ENCODE data around the gene FXYD6. TPM values are rescaled to one million over a fixed set of nuclear protein-coding genes. Genes with fewer than 3 reads are reported as not detected.

FXYD6 gene
- polyA plus RNA-seq, 3 donors, result 124 to 140 (median 129) TPM

GRCh38 chr11:117888139-117888566 is 11.7 kb upstream of the FXYD6 start:
- DNase-seq (ENCODE audit: low read depth in 3 of 3, low spot score in 2 of 3), result no peak

- DNase-seq (ENCODE audit: low read depth in 3 of 3, low spot score in 2 of 3), result no peak
Observed at GRCh38 chr11:117887431-117888138, 11.1 kb upstream of the FXYD6 start.

- no peak for DNase-seq (ENCODE audit: low read depth in 3 of 3, low spot score in 2 of 3)
Observed at GRCh38 chr11:117885777-117886176, 9.3 kb upstream of the FXYD6 start.

- DNase-seq (ENCODE audit: low read depth in 3 of 3, low spot score in 2 of 3), result no peak
Observed at GRCh38 chr11:117884994-117885393, 8.5 kb upstream of the FXYD6 start.

GRCh38 chr11:117883063-117883462 is 6.6 kb upstream of the FXYD6 start:
- no peak for DNase-seq (ENCODE audit: low read depth in 3 of 3, low spot score in 2 of 3)

- no peak for DNase-seq (ENCODE audit: low read depth in 3 of 3, low spot score in 2 of 3)
Observed at GRCh38 chr11:117882311-117882905, 6.0 kb upstream of the FXYD6 start.

GRCh38 chr11:117881217-117881616 is 4.8 kb upstream of the FXYD6 start:
- no peak for DNase-seq (ENCODE audit: low read depth in 3 of 3, low spot score in 2 of 3)

GRCh38 chr11:117879516-117880480 is 3.3 kb upstream of the FXYD6 start:
- DNase-seq (ENCODE audit: low read depth in 3 of 3, low spot score in 2 of 3), result no peak

- DNase-seq (ENCODE audit: low read depth in 3 of 3, low spot score in 2 of 3), result no peak
Observed at GRCh38 chr11:117878939-117879475, 2.5 kb upstream of the FXYD6 start.

GRCh38 chr11:117878314-117878938 is 2.0 kb upstream of the FXYD6 start:
- DNase-seq (ENCODE audit: low read depth in 3 of 3, low spot score in 2 of 3), result no peak

- no peak for DNase-seq (ENCODE audit: low read depth in 3 of 3, low spot score in 2 of 3)
Observed at GRCh38 chr11:117877120-117877784, 794 bp upstream of the FXYD6 start.

GRCh38 chr11:117876059-117876340 is 458 bp downstream of the FXYD6 start:
- no peak for DNase-seq (ENCODE audit: low read depth in 3 of 3, low spot score in 2 of 3)

- no peak for DNase-seq (ENCODE audit: low read depth in 3 of 3, low spot score in 2 of 3)
Observed at GRCh38 chr11:117875382-117876058, 938 bp downstream of the FXYD6 start.

- DNase-seq (ENCODE audit: low read depth in 3 of 3, low spot score in 2 of 3), result no peak
Observed at GRCh38 chr11:117874910-117875381, 1.5 kb downstream of the FXYD6 start.

- DNase-seq (ENCODE audit: low read depth in 3 of 3, low spot score in 2 of 3), result no peak
Observed at GRCh38 chr11:117874253-117874909, 2.1 kb downstream of the FXYD6 start.

GRCh38 chr11:117873828-117874125 is 2.7 kb downstream of the FXYD6 start:
- DNase-seq (ENCODE audit: low read depth in 3 of 3, low spot score in 2 of 3), result no peak

- DNase-seq (ENCODE audit: low read depth in 3 of 3, low spot score in 2 of 3), result no peak
Observed at GRCh38 chr11:117872975-117873827, 3.3 kb downstream of the FXYD6 start.

GRCh38 chr11:117872420-117872961 is 4.0 kb downstream of the FXYD6 start:
- DNase-seq (ENCODE audit: low read depth in 3 of 3, low spot score in 2 of 3), result no peak
